Measurements from ENCODE around the gene GPR158.

GPR158 gene

GRCh38 chr10:25642721-25643120, 467.9 kb downstream of the GPR158 start:
- DNase-seq (ENCODE audit: low read depth, low spot score), result no peak
- H3K27ac ChIP-seq, result no peak overlapping the region

GRCh38 chr10:25646371-25646770, 471.6 kb downstream of the GPR158 start:
- DNase-seq (ENCODE audit: low read depth, low spot score), result no peak
- H3K27ac ChIP-seq, result no peak overlapping the region

GRCh38 chr10:25651534-25651933, 476.7 kb downstream of the GPR158 start:
- H3K27ac ChIP-seq, result no peak overlapping the region
- no peak for DNase-seq (ENCODE audit: low read depth, low spot score)
